ELF-1 (cell line): ENCODE measurements around the gene ACSBG1.
"Not testable (repeated sequence)": the region's sequence is repeated elsewhere in the genome, so short reads cannot be mapped to it uniquely, and the experiment has no call there.

Experiments
- DNase-seq: peaks from one replicate; pipeline ENCODE4 v3.0.0-alpha.2; 2016; ENCODE audit warnings: low read depth, low spot score

Gene ACSBG1

GRCh38 chr15:78251136-78251535 lies 16.8 kb upstream of the ACSBG1 start:
- no peak for DNase-seq

- no peak for DNase-seq
Observed at GRCh38 chr15:78249131-78249530, 14.8 kb upstream of the ACSBG1 start.

- no peak for DNase-seq
Observed at GRCh38 chr15:78247911-78248310, 13.5 kb upstream of the ACSBG1 start.

GRCh38 chr15:78245976-78246620 lies 11.7 kb upstream of the ACSBG1 start:
- not testable (repeated sequence) for DNase-seq

GRCh38 chr15:78245392-78245791 lies 11.0 kb upstream of the ACSBG1 start:
- DNase-seq, result not testable (repeated sequence)

GRCh38 chr15:78244893-78245292 lies 10.5 kb upstream of the ACSBG1 start:
- no peak for DNase-seq

- no peak for DNase-seq
Observed at GRCh38 chr15:78244101-78244500, 9.7 kb upstream of the ACSBG1 start.

GRCh38 chr15:78243491-78243941 lies 9.2 kb upstream of the ACSBG1 start:
- DNase-seq, result peak; percentile 76

GRCh38 chr15:78243058-78243457 lies 8.7 kb upstream of the ACSBG1 start:
- no peak for DNase-seq

- DNase-seq, result peak; percentile 34
Observed at GRCh38 chr15:78242128-78242527, 7.8 kb upstream of the ACSBG1 start.

- DNase-seq, result peak; percentile 94
Observed at GRCh38 chr15:78241017-78241416, 6.7 kb upstream of the ACSBG1 start.

- DNase-seq, result no peak
Observed at GRCh38 chr15:78239811-78240210, 5.4 kb upstream of the ACSBG1 start.

- DNase-seq, result no peak
Observed at GRCh38 chr15:78237146-78237545, 2.8 kb upstream of the ACSBG1 start.

- no peak for DNase-seq
Observed at GRCh38 chr15:78236491-78236890, 2.1 kb upstream of the ACSBG1 start.

GRCh38 chr15:78233496-78233895 lies 869 bp downstream of the ACSBG1 start:
- DNase-seq, result no peak

GRCh38 chr15:78232951-78233350 lies 1.4 kb downstream of the ACSBG1 start:
- DNase-seq, result no peak

- DNase-seq, result no peak
Observed at GRCh38 chr15:78229431-78230406, 4.6 kb downstream of the ACSBG1 start.

GRCh38 chr15:78228356-78228996 lies 5.9 kb downstream of the ACSBG1 start:
- DNase-seq, result no peak

- DNase-seq, result no peak
Observed at GRCh38 chr15:78225783-78226541, 8.4 kb downstream of the ACSBG1 start.

- DNase-seq, result no peak
Observed at GRCh38 chr15:78224023-78224411, 10.3 kb downstream of the ACSBG1 start.

GRCh38 chr15:78223396-78224022 lies 10.9 kb downstream of the ACSBG1 start:
- DNase-seq, result no peak
